Sciatic nerve (tissue), 2 donors: ENCODE results near the gene SAPCD2. TPM values are rescaled to one million over a fixed set of nuclear protein-coding genes. Genes with fewer than 3 reads are reported as not detected.

ENCODE experiments used
- ATAC-seq: fragments of 200-7000 bp; cut with Tn5 transposase; one replicate; pipeline ENCODE4 v1.9.1; 2020; ENCODE audit warnings: mild to moderate bottlenecking, moderate library complexity
- DNase-seq: peaks from one replicate; pipeline ENCODE4 v3.0.0-alpha.2; 2020; ENCODE audit warnings: low spot score
- intact Hi-C: fragments of 100-400 bp; cut with DNase I; formaldehyde crosslinking; loops from one replicate; pipeline ENCODE4 v1.14.2; 2022
- total RNA-seq: library from RNA; stranded (reverse); fragmentation: NEBNext Ultra II Directional; extraction: Animal tissue kit (Norgen Biotek cat#: 25700); gene quantifications from one replicate; pipeline ENCODE4 v1.2.1, GENCODE V29; 2021
- donor health status: DM: no; HTN: no; CAD: no.
- donor health status: DM: no; HTN: no; CAD: no.

Gene SAPCD2
- total RNA-seq, 1 donor from 2014 or later: 0.36 TPM

GRCh38 chr9:137108608-137109249 is 38.4 kb upstream of the SAPCD2 start:
- intact Hi-C loops: no loop called here
- ATAC-seq (no peak), DNase-seq (no peak)

GRCh38 chr9:137107982-137108381 is 37.6 kb upstream of the SAPCD2 start:
- ATAC-seq: no peak
- intact Hi-C loops: no loop called here
- no peak for DNase-seq

GRCh38 chr9:137107312-137107921 is 37.1 kb upstream of the SAPCD2 start:
- no peak for ATAC-seq
- no peak for DNase-seq
- intact Hi-C loops: no loop called here

- ATAC-seq: no peak
- intact Hi-C loops: no loop called here
- DNase-seq: no peak
These were observed 36.4 kb upstream of the SAPCD2 start for GRCh38 chr9:137106662-137107250.

- DNase-seq (no peak), ATAC-seq (no peak)
- intact Hi-C loops: no loop called here
These were observed 35.7 kb upstream of the SAPCD2 start for GRCh38 chr9:137105814-137106661.

- intact Hi-C loops: no loop called here
- no peak for DNase-seq
- no peak for ATAC-seq
These were observed 33.0 kb upstream of the SAPCD2 start for GRCh38 chr9:137103206-137103999.

DNA sequence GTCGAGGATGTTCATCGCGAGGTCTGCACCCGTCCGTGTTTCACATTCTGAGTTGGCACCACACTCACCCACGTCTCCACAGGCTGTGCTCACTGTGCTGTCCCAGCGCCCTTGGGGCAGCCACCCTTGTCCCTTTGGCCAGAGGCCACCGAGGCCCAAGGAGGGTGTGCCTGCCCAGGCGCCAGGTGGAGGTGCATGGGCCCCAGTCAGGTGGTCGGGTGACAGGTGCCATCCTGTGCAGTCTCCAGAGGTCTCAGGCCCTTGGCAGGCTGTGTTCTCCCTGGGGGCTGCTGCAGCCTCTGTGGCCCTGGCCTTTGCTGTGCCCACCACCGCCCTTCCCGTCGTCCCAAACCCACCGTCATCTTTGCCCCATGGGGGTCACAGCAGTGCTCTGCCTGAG is 28.9 kb upstream of the SAPCD2 start:
- intact Hi-C loops: no loop called here
- DNase-seq (no peak), ATAC-seq (no peak)

GRCh38 chr9:137097761-137098462 is 27.6 kb upstream of the SAPCD2 start:
- no peak for ATAC-seq
- no peak for DNase-seq
- intact Hi-C loops: no loop called here

- ATAC-seq: no peak
These were observed 26.6 kb upstream of the SAPCD2 start for GRCh38 chr9:137096785-137097546.

GRCh38 chr9:137095664-137096517 is 25.5 kb upstream of the SAPCD2 start:
- intact Hi-C loops: no loop called here
- DNase-seq (no peak), ATAC-seq (no peak)

More at GRCh38 chr9:137096785-137097546, 26.6 kb upstream of the SAPCD2 start:
- DNase-seq: no peak
- intact Hi-C loops: no loop called here

- intact Hi-C loops: no loop called here
- ATAC-seq: no peak
- DNase-seq: no peak
These were observed 19.0 kb upstream of the SAPCD2 start for GRCh38 chr9:137089232-137089947.

DNA sequence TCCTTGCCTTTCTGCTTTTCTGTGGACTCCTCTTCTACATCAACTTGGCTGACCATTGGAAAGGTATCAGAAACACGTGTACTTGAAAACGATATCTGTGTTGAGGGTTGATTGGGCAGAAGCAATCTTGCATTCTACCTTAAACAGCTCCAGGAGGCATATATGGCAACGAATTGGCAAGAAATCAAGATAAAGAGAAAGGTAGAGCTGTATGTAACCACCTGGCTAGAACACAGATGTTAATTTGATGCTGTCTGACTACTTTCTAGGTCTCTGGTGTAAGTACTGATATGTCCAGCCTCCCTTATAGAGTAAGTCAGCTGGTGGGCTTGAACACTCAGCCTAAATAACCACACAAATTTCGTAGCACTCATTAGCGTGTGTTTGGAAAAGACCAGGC is 17.8 kb upstream of the SAPCD2 start:
- intact Hi-C loops: no loop called here
- ATAC-seq (no peak), DNase-seq (no peak)

GRCh38 chr9:137087409-137087925 is 17.1 kb upstream of the SAPCD2 start:
- ATAC-seq: no peak
- intact Hi-C loops: no loop called here

GRCh38 chr9:137086531-137087408 is 16.4 kb upstream of the SAPCD2 start, which contains the start of gene MAN1B1:
TSS of gene MAN1B1 (plus strand) at chr9:137086985. CDS start at chr9:137087000, 15 bp downstream.
- peak; percentile 99 for DNase-seq
- intact Hi-C loops: no loop called here
- ATAC-seq: peak; percentile 95

More at GRCh38 chr9:137087409-137087925, 17.1 kb upstream of the SAPCD2 start:
- no peak for DNase-seq
